ENCODE results near the gene FBXO36. TPM values are rescaled to one million over a fixed set of nuclear protein-coding genes. Genes with fewer than 3 reads are reported as not detected.

FBXO36 gene
- total RNA-seq, 1 experiment from 2014 or later = 3.0 TPM

DNA sequence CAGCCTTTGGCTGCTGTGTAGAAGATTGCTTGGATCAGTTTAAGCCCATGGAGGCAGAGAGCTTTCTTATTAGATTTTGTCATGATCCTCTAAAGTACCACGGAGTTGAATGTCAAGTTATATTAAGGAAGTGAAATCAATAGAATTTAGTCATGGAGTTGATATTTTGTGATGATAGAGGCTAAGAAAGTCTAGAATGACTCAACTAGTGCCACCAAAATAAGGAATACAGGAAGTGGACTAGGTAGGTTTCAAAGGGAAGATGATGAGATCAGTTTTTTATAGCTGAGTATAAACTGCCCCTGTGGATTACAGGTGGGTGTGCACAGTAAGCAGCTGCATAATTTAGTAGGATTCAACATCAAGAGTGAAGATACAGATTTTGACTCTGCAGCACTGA is 25.2 kb downstream of the FBXO36 start:
- Histone ChIP-seq H3K4me1 (ENCODE audit: insufficient read depth, low read length) (peaks cover 3% of the 10 kb centered on the region; the same call in 1 of the 2 replicates), H2BK12ac (ENCODE audit: insufficient read length, low read depth, low read length) (no peak overlapping the region), H3K23ac (ENCODE audit: insufficient read length, low read depth, low read length) (no peak overlapping the region), H3K79me2 (ENCODE audit: insufficient read depth, low read length) (no peaks in the 10 kb centered on the region), H3K79me1 (ENCODE audit: insufficient read depth, low read depth, low read length, poor library complexity, severe bottlenecking) (no peaks in the 10 kb centered on the region), H2BK20ac (ENCODE audit: low read depth, low read length, poor library complexity, severe bottlenecking) (no peak overlapping the region), H2BK5ac (ENCODE audit: insufficient read length, low read length) (no peak overlapping the region), H3K14ac (ENCODE audit: insufficient read depth, low read length) (no peak overlapping the region), H3K18ac (ENCODE audit: insufficient read length, low read depth, low read length) (no peak overlapping the region), H3K27me3 (ENCODE audit: insufficient read depth, low read length) (no peaks in the 10 kb centered on the region), H3K23me2 (ENCODE audit: insufficient read length, low read depth, low read length, poor library complexity, severe bottlenecking) (no peaks in the 10 kb centered on the region), H3T11ph (ENCODE audit: low read length) (no peak overlapping the region), H2AFZ (ENCODE audit: low read length) (no peak overlapping the region), H4K5ac (ENCODE audit: insufficient read length, low read depth, low read length) (no peak overlapping the region), H4K8ac (replicated peaks; ENCODE audit: insufficient read length, low read depth, low read length) (no peak overlapping the region), H3K4me2 (ENCODE audit: insufficient read depth, insufficient read length, low read length) (no peak overlapping the region), H4K20me1 (ENCODE audit: control insufficient read depth, insufficient read depth, insufficient read length) (no peaks in the 10 kb centered on the region), H2BK15ac (ENCODE audit: low read depth, low read length) (no peak overlapping the region), H3K56ac (ENCODE audit: insufficient read length, low read depth, low read length) (no peak overlapping the region), H3K4ac (ENCODE audit: low read depth, low read length) (no peak overlapping the region), H2BK120ac (ENCODE audit: low read depth, low read length, poor library complexity, severe bottlenecking) (no peak overlapping the region), H4K91ac (ENCODE audit: insufficient read length, low read depth, low read length) (no peak overlapping the region), H3K9me3 (ENCODE audit: control insufficient read depth, low read depth, low read length) (no peaks in the 10 kb centered on the region), H3K27ac (ENCODE audit: insufficient read length, low read depth, low read length) (no peak overlapping the region), H3K9ac (ENCODE audit: extremely low read depth, insufficient read length, low read length) (no peak overlapping the region), H2AK5ac (ENCODE audit: insufficient read length, low read length) (no peak overlapping the region)
- Mint-ChIP-seq H3K4me3 (no peak overlapping the region), H3K27ac (peak overlapping the region in 1 of 3 experiments; percentile 30; a peak in 1 of 7 replicates), H3K36me3 (ENCODE audit: insufficient read depth in 1 of 3, low read depth in 3 of 3) (peaks cover 2 to 9% (median 5%) of the 10 kb centered on the region in 3 experiments; a peak in 5 of 7 replicates), H3K9me3 (no peaks in the 10 kb centered on the region; a peak in 1 of 5 replicates), H3K27me3 (ENCODE audit: low read depth) (no peaks in the 10 kb centered on the region), H3K4me1 (peaks cover 16 to 23% of the 10 kb centered on the region in 2 experiments)
- TF ChIP-seq, protein P1, sequence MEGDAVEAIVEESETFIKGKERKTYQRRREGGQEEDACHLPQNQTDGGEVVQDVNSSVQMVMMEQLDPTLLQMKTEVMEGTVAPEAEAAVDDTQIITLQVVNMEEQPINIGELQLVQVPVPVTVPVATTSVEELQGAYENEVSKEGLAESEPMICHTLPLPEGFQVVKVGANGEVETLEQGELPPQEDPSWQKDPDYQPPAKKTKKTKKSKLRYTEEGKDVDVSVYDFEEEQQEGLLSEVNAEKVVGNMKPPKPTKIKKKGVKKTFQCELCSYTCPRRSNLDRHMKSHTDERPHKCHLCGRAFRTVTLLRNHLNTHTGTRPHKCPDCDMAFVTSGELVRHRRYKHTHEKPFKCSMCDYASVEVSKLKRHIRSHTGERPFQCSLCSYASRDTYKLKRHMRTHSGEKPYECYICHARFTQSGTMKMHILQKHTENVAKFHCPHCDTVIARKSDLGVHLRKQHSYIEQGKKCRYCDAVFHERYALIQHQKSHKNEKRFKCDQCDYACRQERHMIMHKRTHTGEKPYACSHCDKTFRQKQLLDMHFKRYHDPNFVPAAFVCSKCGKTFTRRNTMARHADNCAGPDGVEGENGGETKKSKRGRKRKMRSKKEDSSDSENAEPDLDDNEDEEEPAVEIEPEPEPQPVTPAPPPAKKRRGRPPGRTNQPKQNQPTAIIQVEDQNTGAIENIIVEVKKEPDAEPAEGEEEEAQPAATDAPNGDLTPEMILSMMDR (conservative IDR thresholded peaks at IDR 0.05) = no peak
- WGBS (ENCODE audit: extremely low coverage, insufficient read length, low lambda C conversion rate) = no CpG with 5 or more reads among the region's 1 CpG
- DNase-seq = no peak

All from H9 (cell line).